HCT116 (cell line): ENCODE results near the gene ENOX1. TPM values are rescaled to one million over a fixed set of nuclear protein-coding genes. Genes with fewer than 3 reads are reported as not detected.

Experiments
- ATAC-seq: fragments of 200-7000 bp; cut with Tn5 transposase; 2 replicates; pipeline ENCODE4 v1.9.1; 2020; ENCODE audit warnings: mild to moderate bottlenecking, moderate library complexity
- BruUV-seq: library from RNA; stranded (reverse); fragments of 400-500 nt; replicated peaks from 2 replicates; lab custom pipeline; 2021; lab: Mats Ljungman, UMichigan
- CTCF ChIA-PET: fragments of 300-600 bp; sonication (Branson Sonifier 250); formaldehyde crosslinking; loops from one replicate; lab custom pipeline; 2021; ENCODE audit warnings: antibody characterized with exemption; lab: Charles Lee
- POLR2A ChIA-PET: fragments of 300-600, 350-600 bp; sonication (Branson Sonifier 250); formaldehyde crosslinking; loops from one replicate; lab custom pipeline; 2021; ENCODE audit warnings: antibody characterized with exemption; lab: Charles Lee
- RAD21 ChIA-PET, 2 experiments: fragments of 300-600 bp; sonication (Branson Sonifier 250); formaldehyde crosslinking; loops; one replicate each; lab custom pipeline; 2023; ENCODE audit warnings: low total read pairs in 2 of 2; ENCODE audit not compliant: uncharacterized antibody in 2 of 2, unreplicated experiment in 2 of 2, low non-redundant PET in 1 of 2; lab: Charles Lee
- DNase-seq: peaks from one replicate; pipeline ENCODE4 v3.0.0-alpha.2; 2010; ENCODE audit warnings: low read depth, low spot score
- H2AFZ ChIP-seq: fragments of 200-600 bp; shearing (Covaris generic), sonication (generic); 2 replicates; pipeline ENCODE4 v1.6.1; 2017; ENCODE audit warnings: low read depth, mixed run types, mixed read lengths, antibody characterized with exemption, low read length; ENCODE audit not compliant: poor library complexity, severe bottlenecking
- H3K27ac ChIP-seq: 2 replicates; pipeline ENCODE4 v1.5.1; 2012; ENCODE audit warnings: low read depth, low read length
- H3K27me3 ChIP-seq: fragments of 200-600 bp; sonication (generic); 2 replicates; pipeline ENCODE4 v1.6.1; 2016; ENCODE audit warnings: mixed run types, low read length, mixed read lengths; ENCODE audit not compliant: insufficient read depth
- H3K36me3 ChIP-seq, 2 experiments: fragments of 200-500 bp in 1 of 2; fragments of 200-600 bp in 1 of 2; sonication (Bioruptor generic) in 1 of 2; sonication (generic) in 1 of 2; 2 replicates each; pipeline versions ENCODE4 v1.5.1 to v1.6.1; 2014 to 2016; ENCODE audit warnings: low read length in 2 of 2, inconsistent platforms in 1 of 2, mixed read lengths in 1 of 2, mixed run types in 1 of 2; ENCODE audit not compliant: insufficient read depth in 2 of 2, control insufficient read depth in 1 of 2
- H3K4me1 ChIP-seq, 2 experiments: fragments of 200-600 bp in 1 of 2; sonication (generic) in 1 of 2; 2 replicates each; pipeline versions ENCODE4 v1.5.1 to v1.6.1; 2012 to 2017; ENCODE audit warnings: low read length in 2 of 2, inconsistent platforms in 1 of 2, mild to moderate bottlenecking in 1 of 2, mixed read lengths in 1 of 2, mixed run types in 1 of 2, moderate library complexity in 1 of 2; ENCODE audit not compliant: insufficient read depth in 2 of 2, control insufficient read depth in 1 of 2
- H3K4me2 ChIP-seq: fragments of 200-600 bp; sonication (generic); 2 replicates; pipeline ENCODE4 v1.6.1; 2017; ENCODE audit warnings: mixed run types, low read length, mixed read lengths
- H3K4me3 ChIP-seq, 2 experiments: fragments of 200-600 bp in 1 of 2; sonication (generic) in 1 of 2; replicated peaks in 1 of 2; 2 replicates each; pipeline ENCODE4 v1.5.1; 2011 to 2016; ENCODE audit warnings: low read length in 2 of 2, control low read depth in 1 of 2, low read depth in 1 of 2, mild to moderate bottlenecking in 1 of 2, mixed read lengths in 1 of 2, mixed run types in 1 of 2
- H3K79me2 ChIP-seq: fragments of 200-600 bp; sonication (generic); 2 replicates; pipeline ENCODE4 v1.6.1; 2017; ENCODE audit warnings: mild to moderate bottlenecking, mixed run types, low read length, moderate library complexity, mixed read lengths; ENCODE audit not compliant: insufficient read depth
- H3K9ac ChIP-seq: fragments of 200-600 bp; sonication (generic); 2 replicates; pipeline ENCODE4 v1.6.1; 2016; ENCODE audit warnings: low read length, mixed read lengths
- H3K9me2 ChIP-seq: fragments of 200-600 bp; sonication (generic), shearing (Covaris generic); 2 replicates; pipeline ENCODE4 v1.6.1; 2017; ENCODE audit warnings: mixed run types, mild to moderate bottlenecking, moderate library complexity; ENCODE audit not compliant: insufficient read depth
- H3K9me3 ChIP-seq, 2 experiments: fragments of 200-500 bp in 1 of 2; fragments of 200-600 bp in 1 of 2; sonication (Bioruptor generic) in 1 of 2; sonication (generic) in 1 of 2; 2 replicates each; pipeline ENCODE4 v1.6.1; 2014 to 2017; ENCODE audit warnings: low read length in 2 of 2, mixed read lengths in 2 of 2, inconsistent platforms in 1 of 2, low read depth in 1 of 2, mild to moderate bottlenecking in 1 of 2, mixed run types in 1 of 2, moderate library complexity in 1 of 2; ENCODE audit not compliant: control insufficient read depth in 1 of 2, insufficient read depth in 1 of 2
- H4K20me1 ChIP-seq: fragments of 200-600 bp; sonication (generic), shearing (Covaris generic); 2 replicates; pipeline ENCODE4 v1.6.1; 2017; ENCODE audit warnings: mixed run types, mild to moderate bottlenecking, moderate library complexity; ENCODE audit not compliant: insufficient read depth
- CTCF ChIP-seq, 3 experiments: fragments of 200-600 bp in 1 of 3; sonication (generic) in 1 of 3; IDR thresholded peaks in 2 of 3; conservative IDR thresholded peaks in 1 of 3; 2 replicates each; pipeline ENCODE4 v1.5.1; 2012 to 2017; ENCODE audit warnings: low read depth in 2 of 3, low read length in 2 of 3, antibody characterized with exemption in 1 of 3, borderline replicate concordance in 1 of 3, control low read depth in 1 of 3, mild to moderate bottlenecking in 1 of 3, mixed read lengths in 1 of 3, mixed run types in 1 of 3, moderate library complexity in 1 of 3; ENCODE audit not compliant: insufficient read depth in 1 of 3
- EGR1 ChIP-seq: IDR thresholded peaks from 2 replicates; pipeline ENCODE4 v1.6.1; 2012; ENCODE audit warnings: low read depth
- ELF1 ChIP-seq: IDR thresholded peaks from 2 replicates; pipeline ENCODE4 v1.6.1; 2012; ENCODE audit warnings: low read depth, borderline replicate concordance
- EZH2 ChIP-seq: fragments of 200-600 bp; sonication (generic); IDR thresholded peaks from 2 replicates; pipeline ENCODE4 v1.6.1; 2017; ENCODE audit warnings: antibody characterized with exemption, mixed run types
- MAX ChIP-seq: IDR thresholded peaks from 2 replicates; pipeline ENCODE4 v1.6.1; 2012
- POLR2A ChIP-seq: IDR thresholded peaks from 2 replicates; pipeline ENCODE4 v1.7.0; 2011; ENCODE audit warnings: borderline replicate concordance; ENCODE audit not compliant: insufficient read depth, insufficient read length; ENCODE audit errors: extremely low read depth
- RAD21 ChIP-seq: IDR thresholded peaks from 2 replicates; pipeline ENCODE4 v1.6.1; 2012; ENCODE audit warnings: low read depth, mild to moderate bottlenecking
- SRF ChIP-seq: IDR thresholded peaks from 2 replicates; pipeline ENCODE4 v1.6.1; 2012; ENCODE audit warnings: low read depth
- intact Hi-C: fragments of 100-400 bp; cut with micrococcal nuclease; formaldehyde crosslinking; loops from 2 replicates; pipeline ENCODE4 v1.10.0; 2022
- total RNA-seq: library from RNA; stranded (reverse); gene quantifications from one replicate; pipeline ENCODE4 v1.2.1, GENCODE V29; 2021; ENCODE audit not compliant: unreplicated experiment
- TF ChIP-seq, protein P1 (sequence below): IDR thresholded peaks from 2 replicates; pipeline ENCODE4 v1.6.1; 2011; ENCODE audit warnings: mild to moderate bottlenecking, low read length, moderate library complexity; ENCODE audit not compliant: insufficient replicate concordance; ENCODE audit errors: extremely low read depth

The ENOX1 gene
- total RNA-seq, 1 experiment from 2014 or later: 4.5 TPM

DNA sequence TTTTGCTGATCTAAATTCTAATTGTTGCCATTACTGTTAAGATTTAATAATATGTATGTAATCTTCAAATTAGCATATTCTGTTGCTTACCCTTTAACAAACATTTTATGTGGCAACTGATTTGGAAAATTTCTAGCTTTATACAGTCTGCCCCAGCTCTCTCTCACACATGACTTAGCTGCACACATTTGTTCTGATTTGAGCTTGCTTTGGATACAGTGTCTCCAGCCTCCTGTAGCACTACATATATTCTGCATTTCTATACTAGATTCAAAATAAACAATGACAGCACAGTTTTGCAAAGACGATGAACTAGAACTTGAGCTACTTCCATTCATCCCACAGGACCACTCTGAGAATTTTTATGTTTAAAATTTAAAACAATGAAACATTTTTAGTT lies 508.6 kb downstream of the ENOX1 start:
- no peak overlapping the region for H3K4me2 ChIP-seq
- H3K27me3 ChIP-seq: peaks cover 4% of the 10 kb centered on the region; the same call in 1 of the 2 replicates
- BruUV-seq: no TSS peak
- intact Hi-C loops: no loop called here
- ChIA-PET RAD21 (no interaction called here), CTCF (no interaction called here), POLR2A (no interaction called here)
- H3K4me1 ChIP-seq: no peaks in the 10 kb centered on the region
- ATAC-seq (no peak), DNase-seq (no peak)
- no peaks in the 10 kb centered on the region for H3K9me3 ChIP-seq
- no peak overlapping the region for H3K4me3 ChIP-seq
- H2AFZ ChIP-seq: no peak overlapping the region
- no peaks in the 10 kb centered on the region for H3K9me2 ChIP-seq
- no peaks in the 10 kb centered on the region for H4K20me1 ChIP-seq
- no peak overlapping the region for H3K27ac ChIP-seq
- H3K36me3 ChIP-seq: no peaks in the 10 kb centered on the region
- H3K79me2 ChIP-seq: no peaks in the 10 kb centered on the region
- TF ChIP-seq EGR1: no peak
- TF ChIP-seq ELF1: no peak
- no peak for TF ChIP-seq EZH2
- TF ChIP-seq, protein P1, sequence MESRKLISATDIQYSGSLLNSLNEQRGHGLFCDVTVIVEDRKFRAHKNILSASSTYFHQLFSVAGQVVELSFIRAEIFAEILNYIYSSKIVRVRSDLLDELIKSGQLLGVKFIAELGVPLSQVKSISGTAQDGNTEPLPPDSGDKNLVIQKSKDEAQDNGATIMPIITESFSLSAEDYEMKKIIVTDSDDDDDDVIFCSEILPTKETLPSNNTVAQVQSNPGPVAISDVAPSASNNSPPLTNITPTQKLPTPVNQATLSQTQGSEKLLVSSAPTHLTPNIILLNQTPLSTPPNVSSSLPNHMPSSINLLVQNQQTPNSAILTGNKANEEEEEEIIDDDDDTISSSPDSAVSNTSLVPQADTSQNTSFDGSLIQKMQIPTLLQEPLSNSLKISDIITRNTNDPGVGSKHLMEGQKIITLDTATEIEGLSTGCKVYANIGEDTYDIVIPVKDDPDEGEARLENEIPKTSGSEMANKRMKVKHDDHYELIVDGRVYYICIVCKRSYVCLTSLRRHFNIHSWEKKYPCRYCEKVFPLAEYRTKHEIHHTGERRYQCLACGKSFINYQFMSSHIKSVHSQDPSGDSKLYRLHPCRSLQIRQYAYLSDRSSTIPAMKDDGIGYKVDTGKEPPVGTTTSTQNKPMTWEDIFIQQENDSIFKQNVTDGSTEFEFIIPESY: no peak
- no peak for TF ChIP-seq CTCF (IDR thresholded peaks at IDR 0.05 in 2 of 3, conservative IDR thresholded peaks at IDR 0.05 in 1 of 3; ENCODE audit: borderline replicate concordance in 1 of 3, insufficient read depth in 1 of 3, low read depth in 2 of 3, low read length in 2 of 3)
- no peak for TF ChIP-seq POLR2A
- TF ChIP-seq SRF: no peak
- no peak for TF ChIP-seq RAD21
- no peak for TF ChIP-seq MAX
- TF ChIP-seq, all 23 proteins: peak for 0
- H3K9ac ChIP-seq: no peak overlapping the region
